ENCODE data around the gene CCDC148. TPM values are rescaled to one million over a fixed set of nuclear protein-coding genes. Genes with fewer than 3 reads are reported as not detected.
"Not testable (repeated sequence)": the region's sequence is repeated elsewhere in the genome, so short reads cannot be mapped to it uniquely, and the experiment has no call there.

Gene CCDC148
- total and polyA plus RNA-seq, 10 of the 15 experiments (the other 5 are each of a cell fraction or from before 2014, with no cell fraction given) = 0.07 to 0.30 (median 0.18) TPM; not detected in 7

DNA sequence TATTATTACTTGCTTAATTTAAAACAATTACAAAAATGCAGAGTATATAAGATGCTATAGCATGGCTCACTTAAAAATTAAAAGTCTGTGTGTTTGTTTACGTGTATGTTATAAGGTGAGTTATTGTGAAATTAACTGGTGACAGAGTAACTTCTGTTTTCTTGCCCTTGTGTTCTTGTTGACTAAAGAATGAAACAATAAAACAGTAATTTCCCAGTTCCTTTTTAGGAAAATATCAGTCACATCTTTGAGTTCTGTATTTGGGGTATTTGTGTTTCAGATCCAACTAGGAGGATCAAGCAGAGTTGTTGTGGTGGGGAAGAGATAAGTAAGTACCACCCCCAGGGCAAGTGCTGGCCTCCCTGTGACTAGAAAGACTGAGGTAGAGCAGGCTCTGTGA lies 143.6 kb downstream of the CCDC148 start:
- WGBS (ENCODE audit: insufficient coverage, insufficient replicate concordance, low lambda C conversion rate, missing lambda C conversion rate) = 0% methylated on average over 1 of the region's 1 CpG
- FAIRE-seq (no peak), DNase-seq (ENCODE audit: low read depth, low spot score) (no peak), ATAC-seq (no peak; the same call in 2 of the 3 replicates)
- Histone ChIP-seq H3K4me2 (ENCODE audit: control insufficient read depth, insufficient read depth) (no peak overlapping the region), H3K27ac (ENCODE audit: control insufficient read depth, insufficient read depth) (no peak overlapping the region), H3K4me1 (ENCODE audit: control insufficient read depth, insufficient read depth, low read length) (no peaks in the 10 kb centered on the region), H3K4me3 (no peak overlapping the region), H3K36me3 (ENCODE audit: control insufficient read depth in 2 of 2, insufficient read depth in 2 of 2, low read length in 1 of 2) (no peaks in the 10 kb centered on the region), H4K20me1 (ENCODE audit: control insufficient read depth, insufficient read depth) (no peaks in the 10 kb centered on the region), H3K9me3 (replicated peaks; ENCODE audit: control insufficient read depth, insufficient read depth, low read length) (no peaks in the 10 kb centered on the region), H2AFZ (ENCODE audit: control insufficient read depth, low read depth, low read length) (no peak overlapping the region), H3K27me3 (replicated peaks in 1 of 2; ENCODE audit: control insufficient read depth in 2 of 2, insufficient read depth in 2 of 2, low read length in 1 of 2) (no peaks in the 10 kb centered on the region), H3K9ac (ENCODE audit: control insufficient read depth, insufficient read depth, low read length) (no peak overlapping the region), H3K79me2 (ENCODE audit: control insufficient read depth, insufficient read depth, low read length) (no peaks in the 10 kb centered on the region)
- POLR2A ChIA-PET = no interaction called here
- intact Hi-C loops (cut with micrococcal nuclease; ENCODE audit: unreplicated experiment) (no loop called here), in situ Hi-C loops (cut with MboI) (no loop called here)
- TF ChIP-seq EP300 (IDR thresholded peaks at IDR 0.05; ENCODE audit: borderline replicate concordance in 1 of 2, control insufficient read depth in 1 of 2, low read depth in 2 of 2, low read length in 2 of 2) = no peak
- TF ChIP-seq, protein P1, sequence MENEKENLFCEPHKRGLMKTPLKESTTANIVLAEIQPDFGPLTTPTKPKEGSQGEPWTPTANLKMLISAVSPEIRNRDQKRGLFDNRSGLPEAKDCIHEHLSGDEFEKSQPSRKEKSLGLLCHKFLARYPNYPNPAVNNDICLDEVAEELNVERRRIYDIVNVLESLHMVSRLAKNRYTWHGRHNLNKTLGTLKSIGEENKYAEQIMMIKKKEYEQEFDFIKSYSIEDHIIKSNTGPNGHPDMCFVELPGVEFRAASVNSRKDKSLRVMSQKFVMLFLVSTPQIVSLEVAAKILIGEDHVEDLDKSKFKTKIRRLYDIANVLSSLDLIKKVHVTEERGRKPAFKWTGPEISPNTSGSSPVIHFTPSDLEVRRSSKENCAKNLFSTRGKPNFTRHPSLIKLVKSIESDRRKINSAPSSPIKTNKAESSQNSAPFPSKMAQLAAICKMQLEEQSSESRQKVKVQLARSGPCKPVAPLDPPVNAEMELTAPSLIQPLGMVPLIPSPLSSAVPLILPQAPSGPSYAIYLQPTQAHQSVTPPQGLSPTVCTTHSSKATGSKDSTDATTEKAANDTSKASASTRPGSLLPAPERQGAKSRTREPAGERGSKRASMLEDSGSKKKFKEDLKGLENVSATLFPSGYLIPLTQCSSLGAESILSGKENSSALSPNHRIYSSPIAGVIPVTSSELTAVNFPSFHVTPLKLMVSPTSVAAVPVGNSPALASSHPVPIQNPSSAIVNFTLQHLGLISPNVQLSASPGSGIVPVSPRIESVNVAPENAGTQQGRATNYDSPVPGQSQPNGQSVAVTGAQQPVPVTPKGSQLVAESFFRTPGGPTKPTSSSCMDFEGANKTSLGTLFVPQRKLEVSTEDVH (IDR thresholded peaks at IDR 0.05; ENCODE audit: low read depth, partially characterized antibody) = no peak
- no peak for TF ChIP-seq E4F1 (IDR thresholded peaks at IDR 0.05; ENCODE audit: borderline replicate concordance, partially characterized antibody)
- no peak for TF ChIP-seq BMI1 (IDR thresholded peaks at IDR 0.05; ENCODE audit: borderline replicate concordance)
- no peak for TF ChIP-seq TCF3 (IDR thresholded peaks at IDR 0.05; ENCODE audit: borderline replicate concordance, insufficient read depth, low read depth, low read length)
- no peak for TF ChIP-seq SIN3A (IDR thresholded peaks at IDR 0.05; ENCODE audit: low read depth, low read length)
- no peak for TF ChIP-seq ZNF24 (IDR thresholded peaks at IDR 0.05)
- no peak for TF ChIP-seq PKNOX1 (IDR thresholded peaks at IDR 0.05)
- no peak for TF ChIP-seq RFX5 (IDR thresholded peaks at IDR 0.05; ENCODE audit: low read depth, low read length)
- no peak for TF ChIP-seq RUNX3 (IDR thresholded peaks at IDR 0.05; ENCODE audit: low read length)
- BruUV-seq (replicated peaks) = no TSS peak
- RAD21 ChIA-PET (ENCODE audit: unreplicated experiment) = no interaction called here
- CTCF ChIA-PET = no interaction called here
- SMC1A ChIA-PET (ENCODE audit: uncharacterized antibody, unreplicated experiment) = no interaction called here

DNA sequence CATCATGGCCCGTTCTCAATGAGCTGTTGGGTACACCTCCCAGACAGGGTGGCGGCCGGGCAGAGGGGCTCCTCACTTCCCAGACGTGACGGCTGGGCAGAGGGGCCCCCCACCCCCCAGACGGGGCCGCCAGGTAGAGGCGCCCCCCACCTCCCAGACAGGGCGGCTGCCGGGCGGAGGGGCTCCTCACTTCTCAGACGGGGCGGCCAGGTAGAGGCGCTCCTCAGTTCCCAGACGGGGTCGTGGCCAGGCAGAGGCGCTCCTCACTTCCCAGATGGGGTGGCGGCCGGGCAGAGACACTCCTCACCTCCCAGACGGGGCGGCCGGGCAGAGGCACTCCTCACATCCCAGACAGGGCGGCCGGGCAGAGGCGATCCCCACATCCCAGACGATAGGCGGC lies 146.1 kb downstream of the CCDC148 start:
- BruUV-seq (replicated peaks); H3K79me2 ChIP-seq (ENCODE audit: control insufficient read depth, insufficient read depth, low read length); H3K9ac ChIP-seq (ENCODE audit: control insufficient read depth, insufficient read depth, low read length); H3K27me3 ChIP-seq (replicated peaks in 1 of 2; ENCODE audit: control insufficient read depth in 2 of 2, insufficient read depth in 2 of 2, low read length in 1 of 2); H2AFZ ChIP-seq (ENCODE audit: control insufficient read depth, low read depth, low read length); POLR2A ChIA-PET; SMC1A ChIA-PET (ENCODE audit: uncharacterized antibody, unreplicated experiment); DNase-seq (ENCODE audit: low read depth, low spot score); H3K4me1 ChIP-seq (ENCODE audit: control insufficient read depth, insufficient read depth, low read length); FAIRE-seq; CTCF ChIA-PET; RAD21 ChIA-PET (ENCODE audit: unreplicated experiment); intact Hi-C loops (cut with micrococcal nuclease; ENCODE audit: unreplicated experiment); H3K27ac ChIP-seq (ENCODE audit: control insufficient read depth, insufficient read depth); H3K4me2 ChIP-seq (ENCODE audit: control insufficient read depth, insufficient read depth); in situ Hi-C loops (cut with MboI); H3K9me3 ChIP-seq (replicated peaks; ENCODE audit: control insufficient read depth, insufficient read depth, low read length); ATAC-seq; H3K36me3 ChIP-seq (ENCODE audit: control insufficient read depth in 2 of 2, insufficient read depth in 2 of 2, low read length in 1 of 2); H3K4me3 ChIP-seq; H4K20me1 ChIP-seq (ENCODE audit: control insufficient read depth, insufficient read depth): not testable (repeated sequence)
- 69% methylated on average over 11 of the region's 27 CpGs for WGBS (ENCODE audit: insufficient coverage, insufficient replicate concordance, low lambda C conversion rate, missing lambda C conversion rate)
